ENCODE measurements around the gene FOS. TPM values are rescaled to one million over a fixed set of nuclear protein-coding genes. Genes with fewer than 3 reads are reported as not detected.

The FOS gene
- total and polyA plus RNA-seq, 2 donors (not counting 1 experiment from before 2014, with no cell fraction given) = 103 to 4,077 TPM

DNA sequence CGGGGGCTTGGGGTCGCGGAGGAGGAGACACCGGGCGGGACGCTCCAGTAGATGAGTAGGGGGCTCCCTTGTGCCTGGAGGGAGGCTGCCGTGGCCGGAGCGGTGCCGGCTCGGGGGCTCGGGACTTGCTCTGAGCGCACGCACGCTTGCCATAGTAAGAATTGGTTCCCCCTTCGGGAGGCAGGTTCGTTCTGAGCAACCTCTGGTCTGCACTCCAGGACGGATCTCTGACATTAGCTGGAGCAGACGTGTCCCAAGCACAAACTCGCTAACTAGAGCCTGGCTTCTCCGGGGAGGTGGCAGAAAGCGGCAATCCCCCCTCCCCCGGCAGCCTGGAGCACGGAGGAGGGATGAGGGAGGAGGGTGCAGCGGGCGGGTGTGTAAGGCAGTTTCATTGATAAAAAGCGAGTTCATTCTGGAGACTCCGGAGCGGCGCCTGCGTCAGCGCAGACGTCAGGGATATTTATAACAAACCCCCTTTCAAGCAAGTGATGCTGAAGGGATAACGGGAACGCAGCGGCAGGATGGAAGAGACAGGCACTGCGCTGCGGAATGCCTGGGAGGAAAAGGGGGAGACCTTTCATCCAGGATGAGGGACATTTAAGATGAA, 630 bp downstream of the FOS start:
- Histone ChIP-seq H3K4me1 (ENCODE audit: control insufficient read depth in 2 of 2, insufficient read depth in 2 of 2, low read length in 2 of 2) (peaks cover 50 to 51% of the 10 kb centered on the region in 2 donors), H3K4me2 (replicated peaks; ENCODE audit: low read depth, low read length, poor library complexity, severe bottlenecking) (peak overlapping the region; percentile 99), H3K9me3 (ENCODE audit: control extremely low read depth in 1 of 3, control insufficient read depth in 2 of 3, insufficient read depth in 1 of 3, low read length in 2 of 3) (peaks cover 0 to 13% (median 0%) of the 10 kb centered on the region in 3 donors), H3K36me3 (replicated peaks in 1 of 2; ENCODE audit: control extremely low read depth in 1 of 2, control insufficient read depth in 1 of 2, extremely low read depth in 1 of 2, insufficient read depth in 2 of 2, low read length in 1 of 2) (peaks cover 0 to 2% of the 10 kb centered on the region in 2 experiments), H2AFZ (ENCODE audit: insufficient read depth, low read depth, low read length, poor library complexity, severe bottlenecking) (no peak overlapping the region), H3K4me3 (ENCODE audit: control extremely low read depth in 1 of 5, extremely low read depth in 1 of 5, insufficient read depth in 1 of 5, low read depth in 2 of 5, low read length in 4 of 5) (peak overlapping the region; percentile 61 to 100 (median 95)), H4K20me1 (ENCODE audit: control insufficient read depth, insufficient read depth, low read length, poor library complexity, severe bottlenecking) (peaks cover 27% of the 10 kb centered on the region), H3K27ac (ENCODE audit: low read length in 2 of 2) (peak overlapping the region; percentile 46 to 93), H3K9ac (ENCODE audit: low read length) (peak overlapping the region; percentile 95), H3K27me3 (replicated peaks in 1 of 4; ENCODE audit: control extremely low read depth in 1 of 4, control insufficient read depth in 3 of 4, insufficient read depth in 4 of 4, low read length in 3 of 4) (peaks cover 0 to 56% (median 28%) of the 10 kb centered on the region in 4 experiments), H3K79me2 (ENCODE audit: control insufficient read depth, insufficient read depth, low read length) (peaks cover 4% of the 10 kb centered on the region)
- ATAC-seq (ENCODE audit: low read depth) = peak; percentile 11
- peaks cover 58% of the 10 kb centered on the region for H3K4me1 Mint-ChIP-seq
- intact Hi-C loops (cut with micrococcal nuclease) = no loop called here
- ChIA-PET POLR2A (interaction anchor here (0.8 to 1.4 kb wide), 3 partner anchors 13 to 20 kb away, joined by 3 to 6 read pairs (median 4); no protein-coding TSS in a partner anchor), CTCF (interaction anchor here (0.6 kb wide), 1 partner anchor 115 kb away, joined by 5 read pairs; no protein-coding TSS in a partner anchor)
- H3K27ac Mint-ChIP-seq = peak overlapping the region; percentile 96
- 1% methylated on average over 23 of the region's 38 CpGs for WGBS (ENCODE audit: insufficient coverage)
- DNase-seq = peak; percentile 78
- no peak for TF ChIP-seq EZH2 (IDR thresholded peaks at IDR 0.05; ENCODE audit: borderline replicate concordance, insufficient read depth, low read depth, low read length, poor library complexity, severe bottlenecking)
- TF ChIP-seq, protein P1, sequence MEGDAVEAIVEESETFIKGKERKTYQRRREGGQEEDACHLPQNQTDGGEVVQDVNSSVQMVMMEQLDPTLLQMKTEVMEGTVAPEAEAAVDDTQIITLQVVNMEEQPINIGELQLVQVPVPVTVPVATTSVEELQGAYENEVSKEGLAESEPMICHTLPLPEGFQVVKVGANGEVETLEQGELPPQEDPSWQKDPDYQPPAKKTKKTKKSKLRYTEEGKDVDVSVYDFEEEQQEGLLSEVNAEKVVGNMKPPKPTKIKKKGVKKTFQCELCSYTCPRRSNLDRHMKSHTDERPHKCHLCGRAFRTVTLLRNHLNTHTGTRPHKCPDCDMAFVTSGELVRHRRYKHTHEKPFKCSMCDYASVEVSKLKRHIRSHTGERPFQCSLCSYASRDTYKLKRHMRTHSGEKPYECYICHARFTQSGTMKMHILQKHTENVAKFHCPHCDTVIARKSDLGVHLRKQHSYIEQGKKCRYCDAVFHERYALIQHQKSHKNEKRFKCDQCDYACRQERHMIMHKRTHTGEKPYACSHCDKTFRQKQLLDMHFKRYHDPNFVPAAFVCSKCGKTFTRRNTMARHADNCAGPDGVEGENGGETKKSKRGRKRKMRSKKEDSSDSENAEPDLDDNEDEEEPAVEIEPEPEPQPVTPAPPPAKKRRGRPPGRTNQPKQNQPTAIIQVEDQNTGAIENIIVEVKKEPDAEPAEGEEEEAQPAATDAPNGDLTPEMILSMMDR (IDR thresholded peaks at IDR 0.05) = no peak
- no peaks in the 10 kb centered on the region for H3K9me3 Mint-ChIP-seq (ENCODE audit: insufficient read depth)
- H3K27me3 Mint-ChIP-seq = peaks cover 40% of the 10 kb centered on the region
- H3K4me3 Mint-ChIP-seq = peak overlapping the region; percentile 99

DNA sequence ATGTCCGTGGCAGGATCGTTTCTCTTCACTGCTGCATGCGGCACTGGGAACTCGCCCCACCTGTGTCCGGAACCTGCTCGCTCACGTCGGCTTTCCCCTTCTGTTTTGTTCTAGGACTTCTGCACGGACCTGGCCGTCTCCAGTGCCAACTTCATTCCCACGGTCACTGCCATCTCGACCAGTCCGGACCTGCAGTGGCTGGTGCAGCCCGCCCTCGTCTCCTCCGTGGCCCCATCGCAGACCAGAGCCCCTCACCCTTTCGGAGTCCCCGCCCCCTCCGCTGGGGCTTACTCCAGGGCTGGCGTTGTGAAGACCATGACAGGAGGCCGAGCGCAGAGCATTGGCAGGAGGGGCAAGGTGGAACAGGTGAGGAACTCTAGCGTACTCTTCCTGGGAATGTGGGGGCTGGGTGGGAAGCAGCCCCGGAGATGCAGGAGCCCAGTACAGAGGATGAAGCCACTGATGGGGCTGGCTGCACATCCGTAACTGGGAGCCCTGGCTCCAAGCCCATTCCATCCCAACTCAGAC, 1.2 kb downstream of the FOS start:
- DNase-seq = no peak
- H3K36me3 ChIP-seq (replicated peaks in 1 of 2; ENCODE audit: control extremely low read depth in 1 of 2, control insufficient read depth in 1 of 2, extremely low read depth in 1 of 2, insufficient read depth in 2 of 2, low read length in 1 of 2) = peaks cover 0 to 2% of the 10 kb centered on the region in 2 experiments
- Mint-ChIP-seq H3K27ac (peak overlapping the region; percentile 96), H3K27me3 (peaks cover 39% of the 10 kb centered on the region), H3K4me1 (peaks cover 52% of the 10 kb centered on the region), H3K9me3 (ENCODE audit: insufficient read depth) (no peaks in the 10 kb centered on the region), H3K4me3 (peak overlapping the region; percentile 99)
- intact Hi-C loops (cut with micrococcal nuclease) = no loop called here
- peaks cover 45% of the 10 kb centered on the region in 2 donors for H3K4me1 ChIP-seq (ENCODE audit: control insufficient read depth in 2 of 2, insufficient read depth in 2 of 2, low read length in 2 of 2)
- CTCF ChIA-PET = interaction anchor here (0.6 to 1.4 kb wide), 2 partner anchors 18 to 115 kb away, joined by 4 to 5 read pairs; no protein-coding TSS in a partner anchor
- H4K20me1 ChIP-seq (ENCODE audit: control insufficient read depth, insufficient read depth, low read length, poor library complexity, severe bottlenecking) = peaks cover 27% of the 10 kb centered on the region
- no peak overlapping the region for H2AFZ ChIP-seq (ENCODE audit: insufficient read depth, low read depth, low read length, poor library complexity, severe bottlenecking)
- H3K4me2 ChIP-seq (replicated peaks; ENCODE audit: low read depth, low read length, poor library complexity, severe bottlenecking) = peak overlapping the region; percentile 99
- ATAC-seq (ENCODE audit: low read depth) = no peak
- peak overlapping the region; percentile 95 for H3K9ac ChIP-seq (ENCODE audit: low read length)
- peak overlapping the region; percentile 61 to 100 (median 95) for H3K4me3 ChIP-seq (ENCODE audit: control extremely low read depth in 1 of 5, extremely low read depth in 1 of 5, insufficient read depth in 1 of 5, low read depth in 2 of 5, low read length in 4 of 5)
- peaks cover 0 to 58% (median 28%) of the 10 kb centered on the region in 4 experiments for H3K27me3 ChIP-seq (replicated peaks in 1 of 4; ENCODE audit: control extremely low read depth in 1 of 4, control insufficient read depth in 3 of 4, insufficient read depth in 4 of 4, low read length in 3 of 4)
- WGBS (ENCODE audit: insufficient coverage) = 16% methylated on average over 26 of the region's 26 CpGs
- peak overlapping the region in 1 of 2 donors; percentile 93 for H3K27ac ChIP-seq (ENCODE audit: low read length in 2 of 2)
- peaks cover 0 to 13% (median 0%) of the 10 kb centered on the region in 3 donors for H3K9me3 ChIP-seq (ENCODE audit: control extremely low read depth in 1 of 3, control insufficient read depth in 2 of 3, insufficient read depth in 1 of 3, low read length in 2 of 3)
- POLR2A ChIA-PET = interaction anchor here (0.8 to 1.4 kb wide), 2 partner anchors 14 to 21 kb away, joined by 3 to 6 read pairs; no protein-coding TSS in a partner anchor
- peaks cover 4% of the 10 kb centered on the region for H3K79me2 ChIP-seq (ENCODE audit: control insufficient read depth, insufficient read depth, low read length)
- TF ChIP-seq, protein P1 (IDR thresholded peaks at IDR 0.05) = no peak
- no peak for TF ChIP-seq EZH2 (IDR thresholded peaks at IDR 0.05; ENCODE audit: borderline replicate concordance, insufficient read depth, low read depth, low read length, poor library complexity, severe bottlenecking)
